ENCODE data around the gene NDST3. TPM values are rescaled to one million over a fixed set of nuclear protein-coding genes. Genes with fewer than 3 reads are reported as not detected.

NDST3 gene
- total and polyA plus RNA-seq, 12 donors: 0.10 to 0.70 (median 0.35) TPM; not detected in 3

DNA sequence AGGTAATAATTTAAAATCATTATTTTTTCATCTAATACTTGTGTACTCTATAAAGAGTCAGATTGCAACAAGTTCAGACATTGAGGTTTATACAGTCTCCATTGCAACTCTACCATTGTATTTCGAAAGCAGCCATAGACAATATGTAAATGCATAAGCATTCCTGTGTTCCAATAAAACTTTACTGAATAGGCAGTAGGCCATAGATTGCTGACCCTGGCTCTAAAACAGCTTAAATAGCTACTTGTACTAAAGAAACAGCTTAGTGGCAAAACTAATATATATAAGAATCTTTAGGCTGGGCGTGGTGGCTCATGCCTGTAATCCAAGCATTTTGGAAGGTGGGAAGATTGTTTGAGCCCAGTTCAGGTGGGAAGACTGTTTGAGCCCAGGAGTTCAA, 203.2 kb downstream of the NDST3 start:
- TF ChIP-seq, protein P1, sequence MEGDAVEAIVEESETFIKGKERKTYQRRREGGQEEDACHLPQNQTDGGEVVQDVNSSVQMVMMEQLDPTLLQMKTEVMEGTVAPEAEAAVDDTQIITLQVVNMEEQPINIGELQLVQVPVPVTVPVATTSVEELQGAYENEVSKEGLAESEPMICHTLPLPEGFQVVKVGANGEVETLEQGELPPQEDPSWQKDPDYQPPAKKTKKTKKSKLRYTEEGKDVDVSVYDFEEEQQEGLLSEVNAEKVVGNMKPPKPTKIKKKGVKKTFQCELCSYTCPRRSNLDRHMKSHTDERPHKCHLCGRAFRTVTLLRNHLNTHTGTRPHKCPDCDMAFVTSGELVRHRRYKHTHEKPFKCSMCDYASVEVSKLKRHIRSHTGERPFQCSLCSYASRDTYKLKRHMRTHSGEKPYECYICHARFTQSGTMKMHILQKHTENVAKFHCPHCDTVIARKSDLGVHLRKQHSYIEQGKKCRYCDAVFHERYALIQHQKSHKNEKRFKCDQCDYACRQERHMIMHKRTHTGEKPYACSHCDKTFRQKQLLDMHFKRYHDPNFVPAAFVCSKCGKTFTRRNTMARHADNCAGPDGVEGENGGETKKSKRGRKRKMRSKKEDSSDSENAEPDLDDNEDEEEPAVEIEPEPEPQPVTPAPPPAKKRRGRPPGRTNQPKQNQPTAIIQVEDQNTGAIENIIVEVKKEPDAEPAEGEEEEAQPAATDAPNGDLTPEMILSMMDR (IDR thresholded peaks at IDR 0.05): no peak
- TF ChIP-seq POLR2A (IDR thresholded peaks at IDR 0.05): no peak
- 69 to 86% (median 85%) methylated on average over 2 of the region's 2 CpGs for WGBS, 4 donors
- no peak for DNase-seq
- Histone ChIP-seq H3K27ac (no peak overlapping the region), H3K36me3 (replicated peaks in 1 of 2) (no peaks in the 10 kb centered on the region), H3K4me1 (replicated peaks in 1 of 2) (no peaks in the 10 kb centered on the region), H3K4me3 (no peak overlapping the region), H3K27me3 (peaks cover 4% of the 10 kb centered on the region), H3K9me3 (replicated peaks in 1 of 3) (no peaks in the 10 kb centered on the region)
- intact Hi-C loops (cut with DNase I): no loop called here

DNA sequence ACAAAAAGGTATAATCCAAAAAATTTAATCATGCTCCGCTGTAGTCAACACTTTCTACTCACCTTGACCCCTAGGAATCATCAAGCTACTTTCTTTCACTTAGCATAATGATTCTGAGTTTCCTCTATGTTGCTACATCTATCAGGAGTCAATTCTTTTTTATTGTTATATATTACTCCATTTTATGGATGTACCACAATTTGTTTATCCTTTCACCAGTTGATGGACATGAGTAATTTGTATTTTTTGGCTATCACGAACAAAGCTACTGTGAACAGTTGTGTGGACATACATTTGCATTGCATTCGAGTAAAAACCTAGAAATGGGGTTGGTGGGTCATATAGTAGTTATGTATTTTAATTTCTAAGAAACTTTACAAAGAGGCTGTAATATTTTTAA, 215.6 kb downstream of the NDST3 start:
- no peak for DNase-seq
- Histone ChIP-seq H3K4me1 (replicated peaks in 1 of 2) (no peaks in the 10 kb centered on the region), H3K27me3 (no peaks in the 10 kb centered on the region), H3K27ac (no peak overlapping the region), H3K36me3 (replicated peaks in 1 of 2) (no peaks in the 10 kb centered on the region), H3K9me3 (replicated peaks in 1 of 3) (no peaks in the 10 kb centered on the region), H3K4me3 (no peak overlapping the region)
- intact Hi-C loops (cut with DNase I): no loop called here
- TF ChIP-seq, protein P1 (IDR thresholded peaks at IDR 0.05): no peak
- no peak for TF ChIP-seq POLR2A (IDR thresholded peaks at IDR 0.05)
- WGBS, 4 donors: 78 to 84% (median 79%) methylated on average over 3 of the region's 3 CpGs

DNA sequence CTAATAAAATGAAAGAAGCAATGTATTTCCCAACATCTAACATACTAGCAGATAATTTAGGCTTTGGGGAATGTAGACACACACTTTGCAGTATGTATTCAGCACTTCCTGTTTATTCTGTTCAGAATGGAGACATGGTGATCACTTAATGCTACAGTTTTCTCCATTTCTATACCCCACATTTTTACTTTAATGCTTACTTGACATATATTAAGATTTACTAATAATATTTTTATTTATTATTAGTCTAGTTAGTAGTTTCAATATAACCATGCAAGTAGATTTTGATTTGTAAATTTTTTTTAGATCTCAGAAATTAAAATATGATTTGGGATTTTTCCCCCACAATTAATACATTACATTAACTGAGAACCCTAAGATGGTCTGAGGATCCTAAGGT, 220.1 kb downstream of the NDST3 start:
- Histone ChIP-seq H3K36me3 (replicated peaks in 1 of 2) (no peaks in the 10 kb centered on the region), H3K27me3 (no peaks in the 10 kb centered on the region), H3K27ac (no peak overlapping the region), H3K4me3 (no peak overlapping the region), H3K4me1 (replicated peaks in 1 of 2) (no peaks in the 10 kb centered on the region), H3K9me3 (replicated peaks in 1 of 3) (no peaks in the 10 kb centered on the region)
- TF ChIP-seq, protein P1 (IDR thresholded peaks at IDR 0.05): no peak
- DNase-seq: no peak
- intact Hi-C loops (cut with DNase I): no loop called here

DNA sequence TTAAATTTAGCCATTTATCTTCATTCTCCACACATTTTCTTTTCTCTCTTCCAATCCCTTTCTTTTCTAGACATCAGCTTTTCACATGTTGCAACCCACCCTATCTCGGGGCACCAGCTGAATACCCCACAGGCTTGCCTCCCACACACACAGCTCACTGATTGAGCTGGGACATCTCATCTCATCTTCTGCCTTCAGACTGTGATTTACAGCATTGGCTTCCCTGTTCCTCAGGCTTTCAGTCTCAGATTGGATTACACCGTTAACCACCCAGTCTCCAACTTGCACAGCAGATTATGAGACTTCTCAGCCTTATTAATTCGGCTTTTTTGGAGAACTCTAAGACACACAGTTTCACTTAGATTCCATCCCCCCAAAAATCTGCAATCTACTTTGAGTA, 224.8 kb downstream of the NDST3 start:
- Histone ChIP-seq H3K4me1 (replicated peaks in 1 of 2) (no peaks in the 10 kb centered on the region), H3K36me3 (replicated peaks in 1 of 2) (no peaks in the 10 kb centered on the region), H3K27me3 (no peaks in the 10 kb centered on the region), H3K4me3 (no peak overlapping the region), H3K9me3 (replicated peaks in 1 of 3) (no peaks in the 10 kb centered on the region), H3K27ac (no peak overlapping the region)
- intact Hi-C loops (cut with DNase I): no loop called here
- TF ChIP-seq, protein P1 (IDR thresholded peaks at IDR 0.05): no peak
- TF ChIP-seq POLR2A (IDR thresholded peaks at IDR 0.05): no peak
- 71 to 79% (median 73%) methylated on average over 3 of the region's 3 CpGs for WGBS, 4 donors
- DNase-seq: no peak

Measured in adrenal gland (tissue), 12 donors.